Left hindlimb (tissue), 1 donor: ENCODE data around the gene CUL1.

Experiments used
- DNase-seq: peaks from one replicate; pipeline ENCODE4 v3.0.0-alpha.2; 2018

The CUL1 gene

DNA sequence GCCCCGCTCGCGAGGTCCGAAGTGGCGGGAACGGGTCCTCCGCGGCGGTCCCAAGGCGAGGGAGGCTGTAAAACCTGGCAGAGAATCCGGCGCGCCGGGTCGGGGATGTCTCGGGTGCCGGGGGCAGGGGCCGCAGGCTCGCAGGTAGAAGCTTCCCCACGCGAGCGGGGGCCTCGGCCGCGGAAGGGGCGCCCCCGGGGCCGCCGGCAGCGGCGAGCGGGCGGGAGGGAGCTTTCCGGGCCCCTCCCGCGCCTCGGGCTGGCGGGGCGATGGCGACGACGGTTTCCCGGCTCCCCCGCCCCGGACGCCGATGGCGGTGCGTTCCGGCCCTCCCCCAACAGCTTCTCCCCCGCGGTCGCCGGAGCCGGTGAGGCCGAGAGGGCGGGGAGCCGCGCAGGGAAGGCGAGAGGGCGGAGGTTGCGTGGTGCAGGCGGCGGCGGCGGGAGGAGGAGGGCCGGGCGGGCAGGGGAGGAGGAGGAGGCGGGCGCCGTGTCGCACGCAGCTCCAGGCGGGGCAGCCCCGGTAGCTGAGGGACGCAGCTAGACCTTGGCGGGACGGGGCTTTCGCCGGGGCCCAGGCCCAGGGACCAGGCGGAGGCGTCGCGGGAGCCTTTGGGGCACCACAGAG is at the start of gene CUL1:
Gene CUL1, plus strand, starts transcription at position 507 of the 627 bp plus-strand sequence. CDS start 31,220 bp downstream, outside the sequence.
- DNase-seq = peak; percentile 86

DNA sequence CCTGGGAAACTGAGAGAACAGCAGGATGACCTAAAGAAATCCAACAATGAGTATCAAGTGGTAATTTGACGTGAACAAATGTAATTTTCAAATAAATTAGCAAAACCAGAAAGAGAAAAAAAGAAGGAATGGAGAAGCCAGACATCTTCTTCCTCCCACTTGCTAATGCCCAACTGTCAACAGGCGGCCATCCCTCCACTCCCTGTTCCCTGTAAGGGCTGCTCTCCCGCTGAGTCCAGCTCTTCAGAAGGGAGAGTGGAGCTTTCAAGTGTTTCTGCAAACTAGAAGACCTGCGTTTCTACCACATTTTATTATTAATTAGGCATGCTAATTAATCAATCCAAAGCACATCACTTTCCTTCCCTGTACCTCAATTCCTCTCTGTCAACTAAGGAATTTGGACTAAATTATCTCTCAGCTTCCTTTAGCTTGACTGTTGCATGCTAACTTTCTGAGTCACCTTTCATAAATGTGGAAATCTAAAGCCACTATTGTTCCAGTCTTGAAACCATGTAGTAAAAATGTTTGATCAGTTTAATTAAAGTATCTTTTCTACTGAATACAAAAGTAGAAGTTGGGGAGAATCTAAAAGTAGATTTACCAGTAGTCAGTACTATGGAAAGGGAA is 48.4 kb upstream of the CUL1 start:
- DNase-seq = no peak

DNA sequence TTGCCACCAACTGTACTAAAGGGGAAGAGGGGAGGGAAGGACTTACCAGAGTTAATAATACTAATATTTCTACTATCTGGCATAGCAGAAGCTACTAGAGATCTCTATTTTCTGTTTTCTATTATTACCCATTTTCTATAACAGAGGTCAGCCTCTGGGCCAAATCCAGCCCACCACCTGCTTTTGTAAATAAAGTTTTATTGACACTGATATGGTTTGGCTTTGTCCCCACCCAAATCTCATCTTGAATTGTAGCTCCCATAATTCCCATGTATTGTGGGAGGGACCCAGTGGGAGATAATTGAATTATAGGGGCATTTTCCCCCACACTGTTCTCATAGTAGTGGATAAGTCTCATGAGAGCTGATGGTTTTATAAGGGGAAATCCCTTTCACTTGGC is 45.9 kb upstream of the CUL1 start:
- no peak for DNase-seq

DNA sequence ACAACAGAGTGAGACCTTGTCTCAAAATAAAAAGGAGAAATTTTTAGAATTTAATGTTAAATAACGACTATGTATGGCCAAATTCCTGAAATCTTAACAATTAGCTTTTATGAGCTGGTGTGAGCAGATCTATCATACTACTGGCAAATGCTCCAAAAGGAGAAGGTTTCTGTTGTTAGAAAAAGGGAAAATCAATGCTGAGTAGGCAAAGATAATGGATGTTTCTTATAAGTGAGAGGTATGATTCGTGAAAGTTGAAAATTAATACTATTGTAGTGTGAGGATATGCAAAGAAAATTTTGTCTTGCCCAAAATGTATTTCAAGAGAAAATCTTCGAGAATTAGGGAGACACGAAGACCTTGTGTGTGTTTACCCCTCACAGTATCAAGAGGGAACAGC is 40.8 kb upstream of the CUL1 start:
- DNase-seq = no peak

DNA sequence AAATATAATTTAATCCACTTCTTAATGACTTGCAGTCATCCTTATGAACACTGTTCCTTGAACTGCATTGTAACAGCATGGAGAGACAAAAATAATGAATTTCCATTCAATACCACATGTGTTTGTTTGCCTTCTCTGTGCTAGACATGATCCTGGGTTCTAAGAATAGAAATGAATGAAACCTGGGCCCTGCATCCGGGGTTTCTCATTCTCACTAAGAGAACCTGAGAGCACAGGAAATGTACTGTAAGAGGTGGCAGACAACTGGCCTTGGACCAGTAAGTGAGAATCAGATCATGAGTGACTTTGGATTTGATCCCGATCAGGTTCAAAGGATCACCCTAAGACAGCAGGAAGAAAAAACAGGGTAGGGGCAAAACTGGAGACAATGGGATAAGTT is 37.2 kb upstream of the CUL1 start:
- DNase-seq = no peak

DNA sequence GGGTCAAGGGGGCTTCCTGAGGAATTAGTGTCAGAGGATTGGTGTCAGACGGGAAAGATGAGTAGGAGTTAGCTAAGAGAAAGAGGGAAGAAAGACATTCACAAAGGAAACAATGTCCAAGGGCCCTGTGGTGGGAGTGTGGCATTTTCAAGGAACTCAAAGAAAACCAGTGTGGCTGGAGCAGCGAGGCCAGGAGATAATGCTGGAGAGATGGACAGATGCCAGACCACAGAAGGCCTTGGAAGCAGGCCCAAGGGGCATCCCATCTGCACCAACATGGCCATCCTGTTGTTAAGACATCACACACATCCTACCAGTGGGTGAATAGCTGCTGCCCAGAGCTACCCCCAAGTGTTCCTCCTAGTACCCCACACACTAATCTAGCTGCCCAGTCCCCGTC is 36.1 kb upstream of the CUL1 start:
- DNase-seq = peak; percentile 50

DNA sequence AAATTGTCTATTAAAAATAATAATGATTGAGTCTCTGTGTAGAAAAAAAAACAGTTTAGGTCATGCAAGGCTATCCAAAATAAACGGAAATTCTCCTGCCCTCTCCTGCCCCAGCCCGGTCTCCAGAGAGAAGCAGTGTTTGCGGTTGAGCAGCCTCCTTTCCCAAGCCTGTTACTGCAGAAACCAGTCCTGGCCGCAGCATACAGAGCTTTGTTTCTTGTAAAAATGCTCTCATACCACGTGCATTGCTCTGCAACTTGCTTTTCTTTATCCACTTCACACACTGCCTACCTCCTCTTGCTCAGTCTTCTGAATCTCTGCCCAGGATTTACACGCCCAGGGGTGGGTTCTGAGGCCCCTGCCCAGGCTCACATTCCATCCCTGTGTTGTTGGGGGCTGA is 34.4 kb upstream of the CUL1 start:
- peak; percentile 59 for DNase-seq

DNA sequence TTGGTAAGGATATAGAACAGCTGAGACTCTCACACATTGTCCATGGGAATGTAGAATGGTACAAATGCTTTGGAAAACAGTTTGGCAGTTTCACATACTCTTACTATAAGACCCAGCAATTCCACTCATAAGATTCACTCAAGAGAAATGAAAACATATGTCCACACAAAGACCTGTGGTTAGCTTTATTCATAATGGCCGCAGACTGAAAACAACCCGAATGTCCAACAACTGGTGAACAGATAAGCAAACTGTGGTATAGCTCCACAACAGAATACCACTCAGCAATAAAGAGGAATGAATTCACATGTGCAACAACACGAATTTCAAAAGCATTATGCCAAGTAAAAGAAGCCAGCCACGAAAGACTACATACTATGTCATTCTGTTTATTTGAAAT is 33.5 kb upstream of the CUL1 start:
- no peak for DNase-seq

DNA sequence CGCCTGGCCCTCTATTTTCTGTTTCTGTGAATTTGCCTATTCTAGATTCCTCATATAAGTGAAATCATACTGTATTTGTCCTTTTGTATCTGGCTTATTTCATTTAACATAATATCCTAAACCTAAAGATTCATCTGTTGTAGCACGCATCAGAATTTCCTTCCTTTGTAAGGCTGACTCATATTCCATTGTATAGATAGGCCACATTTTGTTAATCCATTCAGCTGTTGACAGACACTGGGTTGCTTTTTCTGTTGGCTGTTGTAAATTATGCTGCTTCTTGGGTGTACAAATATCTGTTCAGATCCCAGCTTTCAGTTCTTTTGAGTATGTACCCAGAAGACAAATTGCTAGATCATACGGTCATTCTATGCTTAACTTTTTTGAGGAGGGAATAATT is 28.8 kb upstream of the CUL1 start:
- DNase-seq = no peak

DNA sequence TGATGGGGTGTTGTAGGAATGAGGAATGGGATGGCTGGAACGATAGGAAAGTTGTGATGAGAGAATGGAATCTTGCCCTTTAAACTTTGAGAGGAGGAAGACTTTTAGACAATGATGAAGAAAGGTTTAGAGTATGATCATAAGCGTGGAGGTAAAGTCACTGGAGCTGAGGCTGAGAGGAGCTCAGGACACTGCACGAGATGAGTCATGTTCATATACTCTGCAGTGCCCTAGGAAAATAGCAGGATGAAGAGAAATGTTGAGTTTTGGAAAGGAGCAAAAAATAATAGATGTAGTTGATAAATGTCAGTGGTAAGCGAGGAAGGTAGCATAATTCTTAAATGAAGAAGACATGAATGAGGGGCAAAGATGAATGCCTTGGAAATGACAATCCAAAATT is 28.3 kb upstream of the CUL1 start:
- no peak for DNase-seq

DNA sequence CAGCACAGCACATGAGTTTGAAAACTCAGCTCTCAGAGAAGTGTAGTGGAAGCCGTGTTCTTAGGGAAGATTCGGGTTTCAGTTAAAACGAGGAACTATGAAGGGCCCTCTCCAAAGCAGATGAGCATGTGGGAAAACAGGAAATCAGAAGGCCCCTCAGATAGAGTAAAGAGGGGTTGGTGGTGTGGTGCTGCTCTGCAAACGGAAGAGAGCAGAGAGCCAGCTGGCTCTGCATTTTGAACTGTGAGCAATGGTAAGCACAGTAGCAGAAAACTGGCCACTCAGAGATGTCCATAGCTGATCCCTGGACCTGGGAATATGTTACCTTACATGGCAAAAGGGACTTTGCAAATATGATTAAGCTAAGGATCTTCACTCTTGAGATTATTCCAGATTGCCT is 27.9 kb upstream of the CUL1 start:
- DNase-seq = no peak

DNA sequence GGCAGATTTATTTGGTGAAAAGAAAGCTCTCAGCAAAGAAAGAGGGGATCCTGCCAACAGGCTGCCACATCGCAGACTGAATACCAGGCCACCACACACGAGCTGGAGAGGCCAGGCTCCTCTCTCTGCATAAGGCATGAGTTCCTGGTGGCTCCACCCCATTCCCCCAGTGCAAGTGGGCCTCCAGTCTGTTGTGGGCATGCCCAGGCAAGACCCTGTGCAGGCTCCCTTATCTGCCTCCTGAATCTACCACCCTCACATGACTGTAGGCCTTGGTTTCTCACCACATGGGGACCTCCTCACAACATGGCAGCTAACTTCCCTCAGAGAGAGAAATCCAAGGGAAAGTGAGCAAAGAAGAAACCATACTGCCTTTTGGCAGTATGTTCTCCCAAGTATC is 26.7 kb upstream of the CUL1 start:
- no peak for DNase-seq

DNA sequence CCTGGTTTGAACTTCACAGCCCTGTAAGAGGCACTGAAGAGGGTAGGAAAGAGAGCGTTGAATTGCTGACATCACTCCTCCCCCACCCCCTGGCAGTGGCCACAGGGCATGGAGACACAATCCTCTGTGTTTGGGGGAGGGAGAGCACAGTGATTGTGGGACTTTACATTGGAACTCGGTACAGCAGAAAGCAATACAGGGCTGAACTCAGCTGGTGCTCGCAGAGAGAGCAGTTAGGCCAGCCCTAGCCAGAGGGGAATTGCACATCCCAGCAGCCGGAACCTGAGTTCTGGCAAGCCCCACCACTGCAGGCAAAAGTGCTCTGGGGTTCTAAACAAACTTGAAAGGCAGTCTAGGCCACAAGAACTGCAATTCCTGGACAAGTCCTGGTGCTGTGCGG is 24.0 kb upstream of the CUL1 start:
- DNase-seq = no peak

DNA sequence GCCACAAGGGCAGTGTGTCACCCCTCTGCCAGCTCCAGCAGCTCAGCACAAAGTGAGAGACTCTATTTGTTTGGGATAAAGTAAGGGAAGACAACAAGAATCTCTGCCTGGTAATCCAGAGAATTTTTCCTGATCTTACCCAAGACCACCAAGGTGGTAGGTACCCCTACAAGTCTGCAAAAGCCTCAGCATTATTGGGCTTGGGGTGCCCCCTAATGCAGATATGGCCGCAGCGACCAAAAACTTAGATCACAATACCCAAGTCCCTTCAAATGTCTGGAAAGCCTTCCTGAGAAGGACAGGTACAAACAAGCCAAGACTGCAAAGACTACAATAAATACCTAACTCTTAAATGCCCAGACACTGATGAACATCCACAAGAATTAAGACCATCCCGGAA is 22.4 kb upstream of the CUL1 start:
- no peak for DNase-seq

DNA sequence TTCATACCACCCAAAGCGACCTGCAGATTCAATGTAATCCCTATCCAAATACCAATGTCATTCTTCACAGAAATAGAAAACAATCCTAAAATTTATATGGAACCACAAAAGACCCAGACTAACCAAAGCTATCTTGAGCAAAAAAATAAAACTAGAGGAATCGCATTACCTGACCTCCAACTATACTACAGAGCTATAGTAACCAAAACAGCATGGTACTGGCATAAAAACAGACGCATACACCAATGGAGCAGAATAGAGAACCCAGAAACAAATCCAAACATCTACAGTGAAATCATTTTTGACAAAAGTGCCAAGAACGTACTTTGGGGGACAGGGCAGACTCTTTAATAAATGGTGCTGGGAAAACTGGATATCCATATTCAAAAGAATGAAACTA is 16.9 kb upstream of the CUL1 start:
- no peak for DNase-seq

DNA sequence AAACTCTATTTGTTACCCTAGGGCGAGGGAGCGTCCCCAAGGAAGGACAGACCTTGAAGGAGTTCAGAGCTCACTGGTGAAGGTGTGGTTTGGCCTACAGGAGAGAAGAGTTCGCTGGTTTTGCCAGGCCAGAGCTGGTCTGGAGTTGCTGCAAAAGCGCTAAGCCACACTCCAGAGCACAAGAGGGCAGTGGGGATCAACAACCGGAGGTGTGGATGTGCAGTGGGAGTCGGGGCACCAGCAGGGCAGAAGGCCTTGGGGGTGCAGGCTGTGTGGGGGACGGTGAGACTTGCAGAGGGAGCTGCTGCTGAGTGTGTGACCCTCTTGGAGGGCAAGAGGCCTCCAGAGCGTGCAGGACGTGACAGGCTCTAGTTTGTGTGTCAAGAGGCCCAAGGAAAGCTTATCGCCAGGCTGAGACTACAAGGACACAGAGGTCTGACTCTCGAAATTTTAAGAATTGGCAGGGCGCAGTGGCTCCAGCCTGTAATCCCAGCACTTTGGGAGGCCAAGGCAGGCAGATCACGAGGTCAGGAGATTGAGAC is 14.3 kb upstream of the CUL1 start:
- no peak for DNase-seq

DNA sequence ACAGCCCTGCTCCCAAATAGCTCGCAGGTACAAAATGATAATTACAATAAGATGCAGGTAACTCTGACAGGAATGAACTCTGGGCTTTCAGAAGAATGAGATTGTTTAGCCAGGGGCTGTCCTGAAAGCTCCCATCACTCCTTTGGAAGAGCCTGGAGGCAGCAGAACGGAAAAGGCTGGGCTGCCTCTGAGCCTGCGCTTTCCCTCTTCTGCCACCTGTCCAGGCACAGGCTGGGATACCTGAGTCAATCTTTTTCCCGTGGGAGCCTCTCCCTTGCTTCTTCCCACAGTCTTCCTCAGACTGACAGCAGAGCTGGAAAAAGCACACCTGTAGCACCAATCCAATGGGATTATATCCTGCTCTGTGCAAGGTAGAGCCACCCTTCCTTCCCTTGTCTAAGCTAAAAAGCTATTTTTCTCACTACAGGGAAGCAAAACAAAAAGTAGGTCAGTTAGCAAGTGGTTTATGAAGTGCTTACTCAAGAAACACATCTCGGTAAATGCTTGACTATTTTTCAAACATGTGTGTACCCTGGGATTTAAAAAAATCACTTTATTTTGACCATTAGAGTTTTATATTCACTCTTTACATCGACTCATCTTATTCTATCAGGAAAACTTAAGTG is 12.3 kb upstream of the CUL1 start:
- DNase-seq = no peak

DNA sequence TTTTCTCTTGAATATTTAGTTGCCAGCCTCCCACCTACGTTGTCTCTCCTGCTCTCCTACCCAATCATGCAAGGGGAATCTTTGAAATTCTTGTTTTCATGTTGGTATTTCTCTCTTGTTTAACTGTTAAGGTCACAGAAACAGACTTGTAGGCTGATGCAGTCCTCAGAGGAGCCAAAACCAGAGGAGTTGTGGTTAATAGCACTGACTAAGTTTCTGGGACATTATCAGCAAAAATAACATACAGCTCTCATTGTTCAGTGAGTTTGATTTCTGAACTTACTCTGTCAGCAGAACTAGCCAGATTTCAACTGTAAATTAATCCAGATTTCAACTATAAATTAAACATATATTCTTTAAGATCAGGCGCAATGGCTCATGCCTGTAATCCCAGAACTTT is 11.1 kb upstream of the CUL1 start:
- DNase-seq = no peak

DNA sequence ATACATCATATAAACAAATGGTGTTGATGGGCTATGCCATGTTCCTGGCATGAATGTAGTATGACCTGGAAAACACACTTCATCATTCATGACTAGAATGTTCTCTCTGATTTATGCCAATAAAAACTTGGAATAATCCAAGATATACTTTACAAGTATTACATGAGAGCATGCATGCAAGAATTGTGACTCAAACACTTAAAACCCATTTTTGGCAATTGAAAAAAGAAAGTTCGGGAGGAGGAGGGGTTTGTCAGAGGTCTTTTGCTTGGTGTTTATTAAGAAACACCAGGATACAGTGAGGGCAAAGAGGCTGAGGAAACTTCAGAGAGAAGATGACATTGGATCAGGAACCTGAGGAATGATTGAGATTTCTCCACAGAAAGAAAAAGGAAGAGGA is 10.2 kb upstream of the CUL1 start:
- DNase-seq = no peak

DNA sequence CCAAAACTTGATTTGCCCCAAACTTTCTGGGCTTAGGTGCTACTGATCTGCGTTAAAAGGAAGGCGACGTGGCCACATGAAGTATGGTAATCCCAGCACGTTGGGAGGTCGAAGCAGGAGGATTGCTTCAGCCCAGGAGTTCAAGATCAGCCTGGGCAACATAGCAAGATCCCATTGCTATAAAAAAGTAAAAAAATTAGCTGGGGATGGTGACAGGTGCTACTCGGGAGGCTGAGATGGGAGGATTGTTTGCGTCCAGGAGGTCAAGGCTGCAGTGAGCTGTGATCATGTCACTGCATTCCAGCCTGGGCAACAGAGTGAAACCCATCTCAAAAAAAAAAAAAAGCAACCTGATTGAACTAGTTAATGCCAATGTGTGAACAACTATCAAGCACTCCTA is 5.1 kb upstream of the CUL1 start:
- DNase-seq = no peak

DNA sequence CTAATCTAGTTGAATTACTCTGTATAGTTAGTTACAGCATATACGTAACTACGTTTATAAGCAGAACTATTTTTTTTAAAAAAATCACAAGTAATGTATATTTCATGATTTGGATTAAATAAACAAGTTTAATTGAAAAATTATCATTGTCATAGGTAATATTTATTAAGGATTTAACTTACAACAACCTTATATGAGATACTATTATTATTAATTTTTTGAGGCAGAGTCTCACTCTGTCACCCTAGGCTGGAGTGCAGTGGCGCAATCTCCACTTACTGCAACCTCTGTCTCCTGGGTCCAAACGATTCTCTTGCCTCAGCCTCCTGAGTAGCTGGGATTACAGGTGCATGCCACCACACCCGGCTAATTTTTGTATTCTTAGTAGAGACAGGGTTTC is 4.1 kb upstream of the CUL1 start:
- DNase-seq = no peak

DNA sequence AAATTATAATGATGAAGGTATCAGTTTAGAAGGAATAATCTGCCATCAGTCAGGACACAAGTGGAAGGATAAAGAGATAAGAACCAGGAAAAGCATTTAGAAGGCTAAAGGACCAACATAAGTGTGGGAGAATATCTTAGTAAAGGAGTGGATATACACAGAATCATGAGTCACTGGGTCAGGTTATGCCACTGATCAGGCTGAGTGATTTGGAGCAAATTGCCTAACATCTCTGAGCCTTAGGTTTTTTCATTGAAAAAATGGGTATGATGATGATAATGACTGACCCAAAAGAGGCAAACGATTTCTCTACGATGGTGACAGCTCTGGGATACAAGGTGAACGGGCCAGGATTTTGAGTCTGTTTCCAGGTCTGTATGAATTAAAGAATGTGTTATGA is 2.8 kb upstream of the CUL1 start:
- no peak for DNase-seq

DNA sequence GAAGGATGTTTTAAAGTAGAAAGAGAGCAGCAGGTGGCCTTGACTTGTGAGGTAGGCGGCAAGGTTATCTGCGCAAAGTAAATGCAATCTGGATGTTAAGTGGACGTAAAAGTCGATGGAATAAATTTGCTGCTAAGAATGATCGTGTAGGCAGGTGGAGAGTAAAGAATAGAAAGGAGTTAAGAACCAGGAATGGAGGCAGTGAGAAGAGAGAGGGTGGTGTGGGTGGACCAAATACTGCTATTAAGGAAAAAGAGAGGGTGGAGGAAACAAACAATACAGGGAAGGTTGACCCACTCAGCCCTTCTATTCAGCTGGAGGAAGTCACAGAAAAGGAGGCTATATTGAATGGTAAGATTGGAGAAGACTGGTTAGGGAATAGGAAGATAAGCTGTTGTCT is 1.9 kb upstream of the CUL1 start:
- no peak for DNase-seq

DNA sequence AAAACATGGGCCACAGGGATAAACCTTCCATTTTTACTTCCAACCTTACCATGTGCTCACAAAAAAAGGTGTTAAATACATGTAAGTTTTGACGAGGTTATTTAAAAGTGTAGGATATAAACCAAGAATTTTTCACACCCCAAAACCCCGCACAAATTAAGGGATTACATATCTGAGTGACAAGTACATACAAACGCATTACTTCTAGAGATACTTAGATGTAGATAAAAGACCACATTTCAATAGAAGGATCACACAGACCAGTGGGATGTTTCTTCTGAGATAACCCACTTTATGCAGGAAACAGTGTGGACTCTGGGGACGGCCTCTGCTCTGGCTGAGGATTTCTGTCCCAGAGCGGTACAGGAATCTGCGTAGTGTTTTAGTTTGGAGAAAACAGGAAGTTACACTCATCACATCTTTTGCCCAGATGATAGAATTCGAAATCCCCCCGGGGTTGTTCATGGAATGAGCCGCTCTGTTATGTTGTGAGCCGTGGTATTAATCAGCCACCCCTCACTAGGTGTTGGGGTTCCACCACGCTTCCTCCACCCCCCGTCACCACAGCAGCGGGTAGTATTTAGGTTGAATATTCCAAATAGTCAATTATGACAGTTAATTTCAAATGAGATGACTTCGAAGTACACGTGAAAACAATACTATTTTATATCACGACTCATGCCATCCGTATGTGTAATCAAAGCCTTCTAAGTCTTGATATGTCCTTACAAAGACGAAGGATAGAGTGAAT is 1.3 kb upstream of the CUL1 start:
- DNase-seq = peak; percentile 38
